GM20431 (cell line): Measurements from ENCODE around the gene IFRD1.
"Not testable (repeated sequence)": the region's sequence is repeated elsewhere in the genome, so short reads cannot be mapped to it uniquely, and the experiment has no call there.

Experiments
- in situ Hi-C: fragments of 300-500 bp; cut with MseI, MboI; formaldehyde crosslinking; loops from one replicate; pipeline ENCODE4 v1.15.0; 2020; ENCODE audit warnings: low sequenced_read_pairs; ENCODE audit not compliant: unreplicated experiment

The IFRD1 gene

GRCh38 chr7:112437072-112437471 is 13.2 kb upstream of the IFRD1 start:
- in situ Hi-C loops: no loop called here

GRCh38 chr7:112439476-112439875 is 10.8 kb upstream of the IFRD1 start:
- in situ Hi-C loops: no loop called here

DNA sequence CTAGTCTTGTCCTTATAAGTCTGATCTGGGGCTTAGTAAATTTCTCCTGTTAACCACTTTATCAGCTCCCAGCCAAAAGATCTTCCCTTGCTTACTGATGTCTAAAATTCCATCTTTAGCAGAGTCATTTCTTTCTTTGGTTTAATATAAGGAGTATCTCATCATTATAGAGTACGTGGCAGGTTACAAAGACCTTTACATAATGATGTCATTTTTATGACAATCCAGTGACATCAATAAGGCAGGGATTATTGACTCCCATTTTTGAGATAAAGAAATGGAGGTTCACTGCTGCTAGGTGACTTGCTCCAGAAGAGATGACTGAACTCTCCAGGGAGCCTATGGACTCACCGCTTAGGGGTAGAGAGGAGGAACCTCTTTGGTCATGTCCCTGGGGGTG is 8.1 kb upstream of the IFRD1 start:
- in situ Hi-C loops: no loop called here

DNA sequence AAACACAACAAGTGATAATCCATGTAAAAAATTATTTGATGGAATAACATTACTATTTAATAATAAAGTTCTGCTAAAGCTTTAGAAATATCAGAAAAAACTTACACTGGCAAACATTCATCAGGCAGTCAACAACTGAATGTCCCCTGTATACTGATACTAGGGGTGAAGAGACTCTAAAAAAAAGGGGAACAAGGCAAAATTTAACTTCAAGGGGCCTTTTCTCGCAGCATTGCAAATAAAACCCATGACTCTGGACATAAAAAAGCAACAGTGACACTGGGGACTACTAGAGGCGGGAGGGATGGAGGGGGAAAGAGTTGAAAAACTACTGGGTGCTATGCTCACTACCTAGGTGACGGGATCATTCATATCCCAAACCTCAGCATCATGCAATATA is 5.8 kb upstream of the IFRD1 start:
- in situ Hi-C loops: no loop called here

DNA sequence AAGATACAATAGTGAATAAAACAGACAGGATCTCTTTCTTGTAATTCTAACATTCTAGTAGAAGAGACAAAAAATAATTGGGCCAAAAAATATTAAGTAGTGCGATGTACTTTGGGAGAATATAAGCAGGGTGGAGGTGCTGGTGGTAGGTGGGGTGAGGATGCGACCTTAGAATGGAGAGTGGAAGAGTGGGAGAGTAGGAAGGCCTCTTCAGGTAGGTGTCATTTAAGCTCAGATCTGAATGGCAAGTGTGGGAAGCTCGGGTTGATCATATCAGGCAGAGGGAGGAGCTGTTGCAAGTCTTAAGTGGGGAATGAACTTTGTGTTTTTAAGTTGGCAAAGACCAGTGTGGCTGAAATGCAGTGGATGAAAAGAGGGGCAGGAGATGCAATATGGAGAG is 3.8 kb upstream of the IFRD1 start:
- in situ Hi-C loops: no loop called here

DNA sequence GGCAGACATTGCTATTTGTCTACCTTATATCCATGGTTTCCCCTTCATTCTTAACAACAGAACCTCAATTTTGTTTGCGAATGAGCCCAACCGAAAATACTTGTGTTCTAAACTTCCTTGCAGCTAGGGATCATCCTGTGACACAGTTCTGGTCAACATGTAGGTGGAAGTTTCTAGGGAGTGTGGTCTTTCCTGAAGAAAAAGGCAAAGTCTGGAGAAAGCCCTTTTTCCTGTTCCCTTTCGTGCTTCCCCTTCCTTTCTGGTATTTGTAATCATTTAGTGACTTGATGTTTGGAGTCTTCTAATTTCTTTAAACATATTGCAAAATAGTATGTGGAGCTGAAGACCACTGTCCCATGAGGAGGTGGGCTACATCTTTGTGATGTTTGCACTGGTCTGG is 2.9 kb upstream of the IFRD1 start:
- in situ Hi-C loops: no loop called here

GRCh38 chr7:112448381-112448780 is 1.9 kb upstream of the IFRD1 start:
- in situ Hi-C loops: no loop called here

DNA sequence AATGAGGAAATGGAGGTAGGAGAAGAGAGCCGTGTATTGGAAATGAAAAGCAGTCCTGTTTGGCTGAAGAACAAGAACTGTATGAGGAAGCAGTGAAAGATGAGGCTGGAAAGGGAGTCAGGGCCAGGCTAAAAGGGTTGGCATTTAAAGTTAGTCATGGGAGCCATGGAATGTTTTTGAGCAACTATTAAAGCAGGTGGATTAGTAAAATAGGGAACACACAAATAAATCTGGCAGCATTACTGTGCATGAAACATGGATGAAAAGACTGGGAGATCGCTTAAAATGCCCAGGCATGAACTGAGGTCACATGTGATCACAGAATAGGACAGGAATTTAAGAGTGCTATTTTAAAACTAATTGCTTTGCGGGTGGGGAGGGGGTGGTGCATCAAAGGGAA is 1.4 kb upstream of the IFRD1 start:
- in situ Hi-C loops: no loop called here

DNA sequence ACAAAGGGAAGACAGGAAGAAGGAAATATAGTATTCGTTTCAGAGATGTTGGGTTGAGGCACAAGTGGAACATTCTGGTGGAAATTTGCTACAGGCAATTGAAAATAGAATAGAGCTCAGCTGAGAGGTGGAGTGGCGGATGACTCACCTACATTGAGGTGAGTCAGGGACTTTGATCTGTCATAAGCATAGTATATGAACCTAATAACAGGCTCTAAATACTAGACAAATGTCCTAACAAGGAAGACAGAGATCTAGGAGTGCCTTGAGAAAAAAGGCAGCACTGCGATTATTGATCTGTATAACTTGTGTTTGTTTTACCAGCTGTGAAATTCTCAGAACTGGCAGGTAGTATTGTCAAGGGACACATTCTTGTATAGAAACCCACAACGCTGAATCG is 907 bp upstream of the IFRD1 start:
- in situ Hi-C loops: no loop called here

DNA sequence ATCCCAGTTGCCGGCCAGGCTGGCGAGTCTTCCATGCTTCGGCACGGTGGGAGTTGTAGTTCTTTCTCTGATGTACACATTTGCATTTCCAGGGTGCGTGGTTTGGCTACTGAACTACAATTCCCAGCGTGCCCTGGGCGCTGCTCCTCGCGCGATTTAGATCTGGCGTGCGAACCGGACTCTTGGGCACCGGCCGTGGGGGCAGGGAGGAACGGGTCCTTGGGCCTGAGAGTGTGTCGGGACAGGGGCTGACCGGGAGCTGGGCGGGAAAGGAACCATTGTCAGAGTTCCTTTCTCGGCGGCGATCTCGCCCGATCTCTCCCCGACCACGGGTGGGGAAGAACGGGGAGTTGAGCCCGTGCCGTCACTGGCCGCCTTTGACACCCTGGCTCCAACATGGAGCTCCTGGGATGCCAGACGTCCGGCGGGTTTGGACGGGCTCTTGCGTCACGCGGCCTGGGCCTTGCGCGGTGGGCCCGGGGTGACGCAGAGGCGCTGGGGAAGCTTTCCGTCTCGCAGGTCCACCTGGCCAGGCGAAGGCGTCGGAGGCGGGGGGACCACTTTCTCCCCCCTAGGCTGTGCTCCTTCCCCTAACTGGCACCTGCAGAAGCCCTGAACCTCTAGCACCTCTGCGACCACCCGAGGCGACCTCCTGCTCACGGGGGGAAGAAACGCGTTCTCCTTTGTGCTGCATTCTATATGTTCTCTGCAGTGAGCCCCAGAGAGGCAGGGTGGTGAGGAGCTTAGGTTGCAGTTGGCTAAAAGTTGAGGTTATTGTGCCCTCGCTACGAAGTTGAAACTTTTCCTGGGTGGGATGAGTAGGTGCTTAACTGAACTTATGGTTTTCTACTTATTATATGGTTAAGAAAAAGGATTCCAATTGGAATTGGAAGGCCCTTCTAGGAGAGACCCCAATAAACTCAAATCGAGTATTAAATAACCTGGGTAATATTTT is 824 bp downstream of the IFRD1 start:
- in situ Hi-C loops: no loop called here

- in situ Hi-C loops: no loop called here
These were observed 2.0 kb downstream of the IFRD1 start for GRCh38 chr7:112452102-112452888.

- in situ Hi-C loops: no loop called here
These were observed 3.4 kb downstream of the IFRD1 start for GRCh38 chr7:112453505-112454171.

GRCh38 chr7:112454191-112454590 is 3.9 kb downstream of the IFRD1 start:
- in situ Hi-C loops: not testable (repeated sequence)

GRCh38 chr7:112459645-112460044 is 9.4 kb downstream of the IFRD1 start:
- in situ Hi-C loops: no loop called here

DNA sequence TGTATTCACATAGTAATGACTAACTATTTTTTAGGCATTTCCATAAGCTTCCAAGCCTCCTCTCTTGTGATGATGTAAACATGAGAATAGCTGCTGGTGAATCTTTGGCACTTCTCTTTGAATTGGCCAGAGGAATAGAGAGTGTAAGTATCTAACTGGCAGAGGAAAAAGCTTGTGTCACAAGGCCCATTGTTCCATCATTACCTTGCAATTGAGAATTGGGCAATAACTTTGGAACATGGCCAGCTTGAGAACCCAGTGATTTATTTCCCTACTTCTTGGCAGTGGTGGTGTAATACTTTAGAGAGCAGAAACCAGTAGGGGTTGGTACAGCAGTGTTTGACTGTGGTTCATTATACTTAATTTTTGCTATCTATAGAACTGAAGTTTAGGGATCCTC is 12.0 kb downstream of the IFRD1 start:
- in situ Hi-C loops: no loop called here

DNA sequence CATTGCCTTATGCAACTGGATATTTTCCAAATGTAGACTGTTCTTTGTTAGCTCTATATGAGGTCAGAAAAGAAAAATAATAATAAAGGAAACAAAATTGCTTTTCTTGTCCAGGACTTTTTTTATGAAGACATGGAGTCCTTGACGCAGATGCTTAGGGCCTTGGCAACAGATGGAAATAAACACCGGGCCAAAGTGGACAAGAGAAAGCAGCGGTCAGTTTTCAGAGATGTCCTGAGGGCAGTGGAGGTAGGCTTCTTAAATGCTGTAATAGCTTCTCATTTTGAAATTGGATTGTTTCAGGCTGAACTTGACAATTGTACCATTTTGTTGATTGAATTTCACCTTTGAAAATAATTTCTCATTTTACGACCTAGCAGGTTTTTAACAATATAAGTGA is 17.6 kb downstream of the IFRD1 start:
- in situ Hi-C loops: no loop called here

GRCh38 chr7:112470194-112470593 is 19.9 kb downstream of the IFRD1 start:
- in situ Hi-C loops: no loop called here

DNA sequence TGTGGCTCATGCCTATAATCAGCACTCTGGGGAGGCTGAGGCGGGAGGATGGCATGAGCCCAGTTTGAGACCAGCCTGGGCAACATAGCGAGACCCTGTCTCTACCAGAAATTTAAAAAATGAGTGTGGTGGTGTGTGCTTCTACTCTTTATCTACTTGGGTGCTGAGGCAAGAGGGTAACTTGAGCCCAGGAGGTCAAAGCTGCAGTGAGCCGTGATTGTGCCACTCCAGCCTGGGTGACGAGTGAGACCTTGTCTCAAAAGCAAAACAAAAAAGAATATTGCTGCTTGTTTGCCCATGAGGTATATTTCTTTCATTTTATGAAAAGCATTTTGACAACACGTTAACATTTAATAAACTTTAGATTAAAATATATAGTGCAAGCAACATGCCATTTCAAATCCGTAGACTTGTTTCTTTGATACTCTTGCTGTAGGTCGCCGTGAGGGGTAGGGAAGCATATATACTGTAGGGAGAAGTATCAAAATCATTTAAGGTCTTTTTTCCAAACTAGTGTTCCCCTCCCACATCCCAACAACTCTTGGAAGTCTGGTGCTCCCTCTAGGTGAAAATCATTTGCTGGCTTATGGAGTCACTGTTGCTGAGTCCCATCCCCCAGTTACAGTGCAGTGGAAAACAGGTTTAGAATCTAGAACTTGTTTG is 26.3 kb downstream of the IFRD1 start:
- in situ Hi-C loops: loop anchor here (25.0 kb wide), 1 partner anchor 739 kb away; no protein-coding TSS in a partner anchor

DNA sequence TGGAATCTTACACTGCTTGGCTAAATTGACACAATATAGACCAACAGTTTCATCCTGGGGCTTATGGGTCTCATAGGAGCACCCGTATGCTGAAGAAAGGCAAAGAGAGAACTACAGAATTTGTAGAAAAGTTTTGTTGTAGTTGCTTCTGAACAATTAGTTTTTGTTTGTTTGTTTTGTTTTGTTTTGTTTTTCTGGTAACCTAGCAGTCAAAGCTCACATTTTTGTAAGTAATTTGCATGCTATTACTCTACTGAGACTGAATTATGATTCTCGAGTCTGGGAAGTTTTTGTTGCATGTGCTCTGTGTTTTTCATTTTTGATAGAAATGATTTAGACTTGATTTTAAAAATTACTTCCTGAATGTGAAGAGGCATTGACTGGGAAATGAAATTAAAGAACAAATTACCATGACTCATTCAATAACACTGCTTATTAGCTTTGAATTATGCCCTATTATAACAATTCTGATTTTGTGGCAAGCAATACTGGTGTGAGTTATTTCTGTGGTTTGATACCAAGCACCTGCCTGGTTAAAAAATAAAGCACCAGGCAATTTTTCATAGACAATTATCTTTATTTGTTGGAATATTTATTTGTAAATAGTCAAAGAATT is 31.0 kb downstream of the IFRD1 start:
- in situ Hi-C loops: loop anchor here (25.0 kb wide), 1 partner anchor 744 kb away; no protein-coding TSS in a partner anchor
